GM19043 (cell line): Measurements from ENCODE around the gene TRIM15.

Experiments used
- ATAC-seq: cut with Tn5 transposase; IDR thresholded peaks from one replicate; pipeline ENCODE4 v1.9.1; 2021; ENCODE audit warnings: low read depth; ENCODE audit not compliant: unreplicated experiment

The TRIM15 gene

DNA sequence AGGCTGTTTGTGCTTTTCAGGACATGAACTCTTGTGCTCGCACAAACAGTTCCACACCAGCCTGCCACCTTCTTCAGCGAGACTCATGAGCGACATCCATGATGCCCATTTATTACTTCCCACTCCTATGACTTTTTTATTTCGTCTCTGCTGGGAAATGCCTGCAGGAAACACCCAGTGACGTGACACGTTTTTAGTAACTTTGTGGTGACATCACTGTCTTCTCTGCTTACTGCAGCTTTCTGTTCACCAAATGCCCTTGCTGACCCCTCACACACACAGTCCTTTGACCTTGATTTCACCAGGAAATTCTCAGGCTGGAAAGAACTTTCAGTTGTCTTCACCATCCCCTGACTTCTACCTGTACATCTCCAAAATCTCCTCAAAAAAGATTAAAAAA, 18.5 kb upstream of the TRIM15 start:
- ATAC-seq = no peak

DNA sequence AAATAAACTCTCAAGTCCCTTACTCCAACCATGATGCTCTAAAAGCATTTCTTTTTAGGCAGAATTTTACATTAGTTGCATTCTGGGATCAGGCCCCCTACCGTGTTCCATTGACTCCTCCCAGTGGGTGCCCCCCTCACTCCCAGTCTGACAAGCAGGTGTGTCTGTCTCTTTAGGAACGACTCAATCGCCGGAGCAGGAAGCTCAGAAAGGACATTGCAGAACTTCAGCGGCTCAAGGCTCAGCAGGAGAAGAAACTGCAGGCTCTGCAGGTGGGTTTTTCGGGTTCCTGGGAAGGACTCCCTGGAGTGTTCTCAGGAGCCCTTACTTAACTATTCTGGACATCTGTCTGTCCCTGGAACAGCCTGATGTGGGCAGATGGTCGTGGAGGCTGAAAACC, 17.5 kb upstream of the TRIM15 start:
- ATAC-seq = no peak

DNA sequence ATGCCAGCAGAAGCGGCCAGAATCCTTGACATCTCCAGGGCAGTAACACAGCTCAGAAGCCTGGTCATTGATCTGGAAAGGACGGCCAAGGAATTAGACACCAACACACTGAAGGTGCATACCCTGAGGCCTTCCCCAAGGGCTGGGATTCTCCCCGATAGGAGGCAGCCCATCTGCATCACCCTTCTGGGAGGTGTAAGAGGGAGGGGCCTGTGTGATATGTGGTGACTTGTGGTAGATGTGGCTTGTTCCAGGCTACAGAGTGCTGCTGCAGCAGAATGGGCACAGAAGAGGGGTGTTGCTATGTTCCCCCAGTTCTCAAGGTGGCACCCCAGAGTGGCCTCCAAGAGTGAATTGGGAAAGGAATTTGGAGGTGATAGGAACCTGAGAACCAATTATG, 16.2 kb upstream of the TRIM15 start:
- ATAC-seq = no peak

DNA sequence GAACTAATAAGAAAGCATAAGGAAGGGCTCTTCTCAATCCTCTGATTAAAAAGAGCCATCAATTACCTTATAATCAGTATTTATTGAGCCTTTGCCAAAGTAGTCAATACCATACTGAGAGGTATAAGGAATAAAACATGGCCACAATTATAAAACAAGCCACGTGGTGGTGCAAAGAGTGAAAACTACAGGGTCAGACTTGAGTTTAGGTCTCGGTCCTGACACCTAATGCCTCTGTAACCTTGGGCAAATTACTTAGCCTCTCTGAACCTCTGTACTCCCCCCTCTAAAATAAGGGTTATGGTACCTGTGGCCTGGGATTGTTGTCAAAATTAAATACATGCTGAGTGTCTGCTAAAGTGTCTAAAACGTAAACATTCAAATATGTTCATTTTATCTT, 14.1 kb upstream of the TRIM15 start:
- ATAC-seq = no peak

DNA sequence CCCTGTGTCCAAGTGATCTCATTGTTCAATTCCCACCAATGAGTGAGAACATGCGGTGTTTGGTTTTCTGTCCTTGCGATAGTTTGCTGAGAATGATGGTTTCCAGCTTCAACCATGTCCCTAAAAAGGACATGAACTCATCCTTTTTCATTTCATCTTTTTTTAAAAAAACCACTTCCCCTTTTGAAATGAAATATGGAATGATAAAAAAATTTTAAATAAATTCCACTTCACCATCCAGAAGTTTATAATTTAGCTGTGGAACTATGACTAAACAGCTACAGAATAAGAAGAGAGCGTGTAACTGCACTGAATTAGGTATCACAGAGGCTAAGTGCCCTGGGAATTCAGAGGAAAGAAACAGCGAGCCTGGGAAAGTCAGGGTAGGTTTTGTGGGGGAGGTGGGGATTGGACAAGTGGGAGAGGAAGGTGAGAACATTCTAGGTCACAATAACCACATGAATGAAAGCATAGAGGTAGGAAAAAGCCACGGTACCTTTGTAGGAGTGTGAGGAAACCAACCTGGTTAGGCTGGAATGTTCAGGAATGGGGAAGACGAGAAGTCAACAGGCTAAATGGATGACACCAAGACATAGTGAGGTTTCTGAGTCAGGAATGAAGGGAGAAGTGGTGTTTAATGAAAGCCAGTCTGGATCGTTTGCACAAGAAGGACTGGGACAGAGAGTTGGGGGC, 13.3 kb upstream of the TRIM15 start:
- ATAC-seq = no peak

DNA sequence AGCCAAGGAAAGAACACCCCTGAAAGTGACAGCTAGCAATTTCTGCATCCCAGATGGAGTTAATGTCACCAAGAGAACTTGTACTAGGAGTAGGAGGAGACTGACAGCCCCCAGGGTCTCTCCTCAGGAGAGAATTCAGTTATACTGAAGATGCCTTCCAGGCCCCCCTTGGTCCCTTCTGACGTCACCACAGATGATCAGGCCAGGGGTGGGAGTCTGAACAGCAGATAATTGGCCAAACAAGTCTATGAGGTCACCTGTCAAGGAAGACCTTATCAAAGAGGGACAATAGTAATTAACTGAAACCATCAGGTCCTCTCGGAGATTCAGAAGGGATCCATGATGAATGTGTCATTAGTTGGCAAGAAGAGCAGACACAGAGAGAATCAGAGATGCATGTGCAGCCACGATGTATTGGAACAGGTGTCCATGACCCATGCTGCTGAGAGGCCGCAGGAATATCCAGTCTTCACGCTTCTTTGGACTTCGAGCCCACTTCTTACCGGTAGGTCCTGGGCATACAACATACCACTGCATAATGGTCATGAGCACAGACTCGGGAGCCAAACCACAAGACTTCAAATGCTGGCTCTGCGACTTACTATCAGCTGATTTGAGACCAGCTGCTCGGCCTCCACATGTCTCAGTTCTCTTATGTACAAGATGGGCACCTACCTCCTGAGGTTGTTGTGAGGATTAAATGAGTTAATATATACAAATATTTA, 12.5 kb upstream of the TRIM15 start:
- ATAC-seq = no peak

DNA sequence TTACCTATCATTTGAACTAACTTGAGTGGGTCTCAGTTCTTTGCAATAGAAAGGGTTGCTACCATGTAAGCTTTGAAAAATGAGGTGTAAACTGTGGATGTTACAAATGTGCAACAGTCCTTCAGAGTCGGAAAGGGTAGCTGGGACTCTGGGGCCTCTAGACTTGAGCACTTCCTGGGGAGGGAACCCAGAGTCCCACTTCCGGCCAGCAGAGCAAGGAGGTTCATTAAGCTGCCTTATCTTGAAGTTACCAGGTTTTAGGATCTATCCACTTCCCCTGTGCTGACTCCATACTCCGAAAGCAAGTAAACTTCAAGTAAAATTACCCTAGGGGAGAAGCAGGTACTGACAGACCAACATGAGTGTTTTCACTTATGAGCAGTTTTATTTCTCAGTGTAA, 11.8 kb upstream of the TRIM15 start:
- ATAC-seq = no peak

DNA sequence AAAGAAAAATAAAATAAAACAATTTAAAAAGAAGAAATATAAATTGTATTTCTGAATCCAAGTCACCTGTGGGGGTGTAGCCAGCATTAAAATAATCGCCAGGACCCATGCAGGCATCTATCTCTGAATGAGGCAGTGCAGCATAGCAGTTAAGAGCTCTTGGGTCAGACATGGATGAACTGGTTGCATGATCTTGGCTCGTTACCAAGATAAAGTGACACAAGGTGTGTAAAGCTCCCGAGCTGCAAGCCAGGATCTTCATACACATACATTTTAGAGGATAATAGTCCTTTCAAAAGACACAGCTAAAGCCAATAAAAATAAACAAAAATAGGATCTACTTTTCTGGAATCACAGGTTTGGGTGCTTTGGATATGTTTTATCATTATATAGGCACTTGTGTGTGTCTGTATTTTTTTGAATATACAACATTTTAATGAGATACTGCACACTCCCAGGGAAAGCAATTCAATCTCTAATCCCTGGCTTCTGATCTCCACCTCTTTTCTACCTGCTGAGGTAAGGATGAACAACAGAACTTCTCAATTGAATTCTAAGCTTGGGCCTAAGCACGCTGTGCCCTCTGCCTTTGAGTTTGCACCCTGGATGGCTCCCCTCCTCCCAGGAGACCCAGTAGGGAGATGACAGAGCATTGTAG, 11.2 kb upstream of the TRIM15 start:
- ATAC-seq = no peak

DNA sequence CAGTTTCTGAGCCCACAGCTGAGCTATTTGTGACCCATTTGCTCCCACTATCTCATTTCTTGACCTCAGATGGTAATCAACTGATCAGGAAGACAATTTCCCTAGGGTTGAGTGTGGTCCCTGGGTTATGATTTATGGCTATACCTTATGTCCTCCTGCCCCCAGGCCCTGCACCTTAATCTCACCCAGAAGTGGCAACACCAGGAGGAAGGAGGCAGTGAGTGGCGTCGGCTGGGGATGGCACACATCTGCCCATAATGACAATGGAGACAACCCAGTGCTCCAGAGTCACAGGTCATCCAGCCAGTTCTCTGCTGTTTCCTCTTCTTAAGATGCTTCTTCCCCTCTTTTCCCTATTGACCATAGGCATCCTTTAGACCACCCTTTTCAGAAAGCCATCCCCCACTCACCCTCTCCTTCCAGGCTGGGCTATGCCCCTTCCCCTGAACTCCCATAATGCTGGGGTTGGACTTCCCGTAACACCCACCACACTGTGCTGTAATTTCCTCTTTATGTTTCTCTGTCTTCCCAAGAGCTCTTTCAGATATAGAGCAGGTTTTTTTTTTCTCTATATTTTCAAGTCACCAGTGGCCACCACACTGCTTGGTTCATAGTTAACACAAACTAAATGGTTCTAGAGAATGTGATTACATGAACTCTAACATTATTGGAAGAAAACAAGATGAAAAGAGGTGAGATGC, 10.3 kb upstream of the TRIM15 start:
- ATAC-seq = no peak

DNA sequence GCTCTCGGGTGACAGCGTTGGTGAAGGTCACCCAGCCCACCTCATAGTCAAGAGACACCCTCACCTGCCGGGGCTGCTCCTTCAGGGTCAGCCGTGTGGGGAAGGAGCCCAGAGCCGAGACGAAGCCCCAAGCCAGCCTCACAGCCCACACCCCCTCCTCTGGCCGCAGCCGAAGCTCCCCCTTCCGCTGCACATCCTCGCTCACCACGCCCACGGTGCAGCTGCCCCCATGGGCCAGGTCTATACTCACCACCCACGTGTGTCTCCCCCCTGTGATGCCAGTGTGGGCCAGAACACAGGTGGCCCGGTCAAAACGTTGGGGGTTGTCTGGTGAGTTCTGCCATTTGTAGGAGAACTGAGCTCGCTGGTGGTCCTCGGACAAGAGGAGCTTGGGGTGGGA, 9.3 kb upstream of the TRIM15 start:
- no peak for ATAC-seq

DNA sequence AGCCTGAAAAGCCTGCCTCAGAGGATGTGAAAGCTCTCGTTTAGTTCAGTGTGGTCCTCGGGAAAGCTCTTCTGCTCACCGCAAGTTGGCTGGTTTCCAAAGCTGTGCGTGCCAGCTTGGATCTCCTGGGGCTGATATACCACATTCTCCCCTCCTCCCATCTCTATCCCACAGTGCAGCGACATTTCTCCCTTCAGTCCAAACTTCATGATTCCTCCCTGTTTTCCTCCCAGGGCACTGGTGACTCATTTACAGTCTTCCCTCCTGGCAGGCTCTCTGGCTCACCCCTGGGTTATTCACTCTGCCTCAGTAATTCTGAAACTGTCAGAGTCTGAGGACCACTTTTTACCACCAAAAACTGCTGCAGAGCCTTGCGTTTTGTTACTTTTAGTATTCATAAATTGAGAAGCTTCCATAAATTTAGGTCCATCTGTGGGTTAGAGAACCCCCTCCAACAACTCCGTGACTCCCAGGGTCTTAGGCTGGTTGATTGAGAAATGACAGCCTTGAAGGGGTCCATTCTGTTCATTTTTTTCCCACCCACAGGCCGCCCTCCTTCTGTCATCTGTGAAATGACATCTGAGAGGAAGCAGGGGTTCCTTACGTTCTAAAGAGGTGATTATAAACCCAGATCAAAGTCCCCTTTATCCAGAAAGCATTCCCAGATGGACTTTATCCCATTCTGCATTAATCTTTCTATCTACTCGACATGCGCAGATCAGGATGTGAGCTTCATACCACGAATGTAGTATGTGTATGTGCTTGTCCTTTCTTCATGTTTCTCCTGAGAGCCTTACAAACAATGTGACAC, 8.4 kb upstream of the TRIM15 start:
- ATAC-seq = no peak

DNA sequence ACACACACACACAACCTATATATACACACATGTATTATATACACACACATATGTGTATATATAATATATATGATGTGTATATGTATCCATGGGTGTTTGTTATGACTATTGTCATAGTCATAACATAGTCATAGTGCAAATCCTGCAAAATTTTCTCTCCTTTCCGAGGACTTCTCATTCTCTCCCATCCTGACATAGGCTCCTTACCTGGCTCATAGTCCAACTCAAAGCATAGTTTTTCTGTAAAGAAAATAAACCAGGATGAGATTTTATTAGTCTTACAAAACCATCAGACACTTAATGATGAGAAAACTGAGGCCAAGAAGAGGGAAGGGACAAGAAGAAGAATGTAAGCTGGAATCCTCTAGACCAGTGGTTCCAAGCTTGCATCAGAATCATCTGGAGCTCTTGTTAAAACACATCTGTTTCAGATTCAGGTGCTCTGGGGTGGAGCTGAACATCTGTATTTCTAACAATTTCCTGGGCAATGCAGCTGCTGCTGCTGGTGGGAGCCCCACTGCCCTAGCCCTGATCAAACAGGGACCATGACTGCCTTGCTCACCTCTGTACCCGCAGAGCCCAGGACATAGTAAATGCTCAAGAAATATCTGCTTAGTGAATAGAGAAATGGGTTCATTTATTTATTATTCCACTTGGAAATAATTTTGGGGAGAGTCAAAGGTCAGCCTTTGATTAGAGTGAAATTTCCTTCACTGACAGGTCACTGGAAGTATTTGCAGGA, 7.7 kb upstream of the TRIM15 start:
- no peak for ATAC-seq

DNA sequence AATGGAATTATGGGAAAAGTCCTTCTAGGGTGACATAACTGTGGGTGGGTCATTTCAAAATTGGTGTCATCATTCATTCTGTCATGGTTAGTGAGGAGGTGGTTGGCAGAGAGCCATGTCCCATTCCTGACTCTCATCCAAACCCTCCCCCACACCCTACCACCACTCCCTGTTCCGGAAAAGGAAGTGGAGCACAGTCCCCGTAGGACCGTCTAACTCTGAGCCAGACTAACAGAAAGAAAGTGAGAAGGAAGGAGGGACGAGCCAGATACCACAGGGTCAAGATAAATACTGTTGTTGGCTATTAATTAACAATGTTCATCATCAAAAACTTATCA, 7.1 kb upstream of the TRIM15 start:
- ATAC-seq = no peak

DNA sequence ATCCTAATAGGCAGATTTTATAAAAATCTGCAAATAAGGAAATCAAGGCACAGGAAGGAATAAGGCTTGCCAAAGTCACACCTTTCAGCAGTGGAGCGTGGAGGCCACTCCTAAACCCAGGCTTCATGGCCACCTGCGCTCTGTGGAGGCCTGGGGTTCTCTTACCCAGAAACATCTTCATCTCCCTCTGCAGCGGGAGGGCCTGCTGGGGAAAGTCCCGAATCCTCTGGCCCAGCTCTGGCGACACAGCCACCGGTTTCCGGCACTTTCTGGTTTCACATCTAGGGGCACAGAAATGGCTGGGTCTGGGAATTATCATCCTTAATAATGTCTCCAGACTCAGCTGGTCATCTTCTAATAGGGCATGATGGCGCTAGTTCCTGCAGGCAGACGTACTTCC, 6.6 kb upstream of the TRIM15 start:
- ATAC-seq = no peak

DNA sequence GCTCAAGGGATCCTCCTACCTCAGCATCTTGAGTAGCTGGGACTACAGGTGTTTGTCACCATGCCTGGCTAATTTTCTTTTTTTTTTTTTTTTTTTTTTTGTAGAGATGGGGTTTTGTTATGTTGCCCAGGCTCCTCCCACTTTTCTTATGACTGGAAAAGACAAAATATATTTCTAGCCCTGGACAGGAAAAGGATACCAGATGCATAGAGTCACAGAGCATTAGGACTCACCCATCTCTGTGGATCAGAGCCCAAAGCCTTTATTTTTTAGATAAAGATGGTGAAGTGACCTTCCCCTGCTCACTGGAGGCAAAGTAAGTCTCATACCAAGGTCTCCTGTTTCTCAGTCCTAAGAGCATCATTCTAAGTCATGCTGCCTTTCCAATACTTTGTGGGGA, 5.8 kb upstream of the TRIM15 start:
- no peak for ATAC-seq

DNA sequence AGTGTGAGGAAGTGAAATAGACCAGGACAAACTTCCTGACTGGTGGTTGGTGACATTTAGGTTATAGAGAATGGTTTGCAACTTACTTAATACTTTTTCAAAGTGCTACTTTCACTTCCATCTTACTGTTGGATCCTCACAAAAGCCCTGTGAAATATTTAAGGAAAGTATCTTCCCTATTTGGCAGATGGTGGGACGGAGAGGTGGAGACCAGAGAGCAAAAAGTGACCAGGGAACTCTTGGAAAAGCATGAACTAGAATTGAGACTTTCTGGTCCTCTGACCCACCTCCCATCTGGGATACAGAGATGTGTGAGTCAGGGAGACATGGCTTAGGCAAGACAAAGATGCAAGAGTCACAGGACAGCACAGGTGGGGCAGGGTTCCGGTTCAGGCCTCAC, 5.3 kb upstream of the TRIM15 start:
- no peak for ATAC-seq

DNA sequence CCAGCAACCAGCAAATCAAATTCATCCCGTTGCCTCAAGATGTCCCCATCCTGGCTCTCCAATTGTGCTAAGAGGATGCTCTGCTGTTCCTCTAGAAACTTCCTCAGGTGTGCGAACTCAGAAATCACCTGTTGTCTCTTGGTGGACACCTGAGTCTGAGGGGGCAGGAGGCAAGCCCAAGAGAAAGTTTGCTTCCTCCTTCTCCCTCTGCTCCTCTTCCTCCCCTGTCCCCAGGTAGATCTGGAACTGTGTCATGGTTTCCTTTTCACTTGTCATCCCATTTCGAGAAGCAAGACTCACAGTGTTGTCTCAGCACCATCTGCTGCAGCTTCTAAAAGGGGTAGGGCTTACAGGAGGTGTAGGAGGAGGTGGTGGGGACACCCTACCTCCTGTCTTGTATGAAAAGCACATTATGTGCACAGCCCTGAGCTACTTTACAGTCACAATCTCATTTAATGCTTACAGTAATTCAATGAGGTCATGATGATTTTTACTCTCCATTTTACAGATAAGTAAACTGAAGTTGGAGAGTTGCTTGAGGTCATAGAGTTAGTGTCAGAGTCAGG, 4.8 kb upstream of the TRIM15 start:
- no peak for ATAC-seq

DNA sequence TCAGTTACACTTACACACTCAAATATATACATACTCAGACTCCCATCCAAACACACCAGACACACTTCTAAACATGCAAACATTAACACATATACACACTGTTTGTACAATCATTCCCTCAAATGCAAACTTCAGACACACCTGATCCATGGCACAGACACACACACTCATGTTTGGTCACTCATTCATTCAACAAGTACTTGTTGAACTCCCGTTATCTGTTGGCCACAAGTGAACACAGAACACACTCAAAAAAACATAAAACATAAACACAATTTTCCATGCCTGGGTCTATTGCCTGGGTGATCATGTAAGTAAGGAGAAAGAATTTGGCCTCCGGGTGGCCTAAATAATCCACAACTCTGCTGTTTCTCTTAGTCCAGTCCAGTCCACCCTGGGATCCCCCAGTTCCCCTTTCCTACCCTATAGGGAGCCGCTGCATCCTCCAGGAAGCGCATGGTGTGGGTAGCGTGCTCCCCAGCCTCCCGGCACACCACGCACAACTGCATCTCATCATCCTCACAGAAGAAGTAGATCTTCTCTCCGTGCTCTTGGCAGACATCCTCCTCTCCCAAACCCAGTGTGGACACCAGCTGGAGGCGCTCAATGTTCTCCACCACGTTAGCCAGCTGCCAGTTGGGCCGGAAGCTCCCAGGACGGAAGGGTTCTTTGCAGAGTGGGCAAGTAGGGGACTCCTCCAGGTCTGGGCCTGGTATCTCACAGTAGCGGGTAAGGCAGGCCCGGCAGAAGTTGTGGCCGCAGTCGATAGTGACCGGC, 3.1 kb upstream of the TRIM15 start:
- ATAC-seq = no peak
